Mesendoderm (in vitro differentiated cells): Measurements from ENCODE around the gene MKNK1.

Experiments used
- DNase-seq: peaks from one replicate; pipeline ENCODE4 v3.0.0; 2013
- H2AK5ac ChIP-seq: 2 replicates; pipeline ENCODE4 v1.6.1; 2013; ENCODE audit warnings: low read length, inconsistent platforms
- H2BK120ac ChIP-seq: 2 replicates; pipeline ENCODE4 v1.6.1; 2013; ENCODE audit warnings: low read depth, mild to moderate bottlenecking, low read length, moderate library complexity, mixed read lengths
- H2BK15ac ChIP-seq: replicated peaks from 2 replicates; pipeline ENCODE4 v1.6.1; 2013; ENCODE audit warnings: low read depth, mild to moderate bottlenecking, moderate library complexity
- H2BK5ac ChIP-seq: 2 replicates; pipeline ENCODE4 v1.6.1; 2013; ENCODE audit warnings: low read length, inconsistent platforms
- H3K18ac ChIP-seq: 2 replicates; pipeline ENCODE4 v1.6.1; 2013; ENCODE audit warnings: mild to moderate bottlenecking, low read length, mixed read lengths
- H3K23ac ChIP-seq: one replicate; pipeline ENCODE4 v1.6.1; 2013; ENCODE audit warnings: low read length
- H3K27ac ChIP-seq: 2 replicates; pipeline ENCODE4 v1.5.1; 2013; ENCODE audit warnings: low read depth, mild to moderate bottlenecking, inconsistent platforms, low read length, moderate library complexity
- H3K27me3 ChIP-seq: 2 replicates; pipeline ENCODE4 v1.6.1; 2013; ENCODE audit warnings: low read length, control low read depth, mild to moderate bottlenecking, inconsistent platforms; ENCODE audit not compliant: insufficient read depth, poor library complexity
- H3K36me3 ChIP-seq: 2 replicates; pipeline ENCODE4 v1.6.1; 2013; ENCODE audit warnings: low read length, inconsistent platforms; ENCODE audit not compliant: control insufficient read depth, insufficient read depth
- H3K4ac ChIP-seq: one replicate; pipeline ENCODE4 v1.6.1; 2013; ENCODE audit warnings: low read depth, mild to moderate bottlenecking, low read length, moderate library complexity
- H3K4me1 ChIP-seq: 2 replicates; pipeline ENCODE4 v1.6.1; 2013; ENCODE audit warnings: low read depth, low read length, inconsistent platforms; ENCODE audit not compliant: control insufficient read depth
- H3K4me2 ChIP-seq: 2 replicates; pipeline ENCODE4 v1.6.1; 2013; ENCODE audit warnings: low read length
- H3K4me3 ChIP-seq: 2 replicates; pipeline ENCODE4 v1.5.1; 2013; ENCODE audit warnings: mild to moderate bottlenecking, low read length
- H3K56ac ChIP-seq: one replicate; pipeline ENCODE4 v1.6.1; 2013; ENCODE audit warnings: low read length
- H3K79me1 ChIP-seq: 2 replicates; pipeline ENCODE4 v1.6.1; 2013; ENCODE audit warnings: low read length, inconsistent platforms
- H3K79me2 ChIP-seq: 2 replicates; pipeline ENCODE4 v1.6.1; 2013; ENCODE audit warnings: mild to moderate bottlenecking, low read length; ENCODE audit not compliant: control insufficient read depth, insufficient read depth
- H3K9ac ChIP-seq: 2 replicates; pipeline ENCODE4 v1.6.1; 2013; ENCODE audit warnings: low read length, inconsistent platforms
- H4K5ac ChIP-seq: one replicate; pipeline ENCODE4 v1.6.1; 2013; ENCODE audit warnings: low read length
- H4K8ac ChIP-seq: one replicate; pipeline ENCODE4 v1.6.1; 2013; ENCODE audit warnings: low read depth, mild to moderate bottlenecking, control low read depth, low read length, moderate library complexity
- WGBS: extraction: QIAGEN DNeasy Blood & Tissue Kit; methylation state at CpG from one replicate; pipeline ENCODE4 v1.1.7; 2013; ENCODE audit warnings: low lambda C conversion rate, missing lambda C conversion rate; ENCODE audit not compliant: insufficient coverage; ENCODE audit errors: extremely low coverage; 5-methylcytosine and 5-hydroxymethylcytosine counted together

The MKNK1 gene

DNA sequence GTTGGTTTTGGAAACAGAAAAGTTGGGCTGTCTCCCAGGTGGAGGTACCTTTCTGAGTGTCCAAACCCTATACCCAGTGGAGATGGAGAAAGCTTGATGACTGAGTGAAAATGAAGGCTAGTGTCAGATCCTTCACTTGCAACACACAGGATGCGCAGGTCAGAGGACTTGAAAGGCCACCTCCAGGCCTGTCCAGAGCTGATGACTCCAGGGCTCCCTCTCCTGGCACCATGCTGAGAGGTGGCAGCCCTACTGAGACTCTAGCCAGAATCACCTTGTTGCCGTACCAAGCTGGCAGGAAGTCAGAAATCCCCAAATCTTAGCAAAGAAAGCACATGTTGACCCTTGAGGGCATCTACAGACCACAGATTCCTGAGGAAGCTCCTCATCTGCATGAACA lies 69.0 kb downstream of the MKNK1 start:
- Histone ChIP-seq H3K18ac (no peak overlapping the region), H2BK15ac (no peak overlapping the region), H4K5ac (no peak overlapping the region), H3K23ac (no peak overlapping the region), H3K56ac (no peak overlapping the region), H3K4ac (no peak overlapping the region), H3K36me3 (no peaks in the 10 kb centered on the region), H3K27me3 (peaks cover 31% of the 10 kb centered on the region), H3K4me1 (peaks cover 4% of the 10 kb centered on the region), H3K79me2 (no peaks in the 10 kb centered on the region), H2BK120ac (no peak overlapping the region), H3K79me1 (no peaks in the 10 kb centered on the region), H3K9ac (no peak overlapping the region), H2AK5ac (no peak overlapping the region), H3K27ac (no peak overlapping the region), H3K4me3 (no peak overlapping the region), H4K8ac (no peak overlapping the region), H2BK5ac (no peak overlapping the region), H3K4me2 (no peak overlapping the region)
- no CpG with 5 or more reads among the region's 2 CpGs for WGBS
- DNase-seq: no peak

DNA sequence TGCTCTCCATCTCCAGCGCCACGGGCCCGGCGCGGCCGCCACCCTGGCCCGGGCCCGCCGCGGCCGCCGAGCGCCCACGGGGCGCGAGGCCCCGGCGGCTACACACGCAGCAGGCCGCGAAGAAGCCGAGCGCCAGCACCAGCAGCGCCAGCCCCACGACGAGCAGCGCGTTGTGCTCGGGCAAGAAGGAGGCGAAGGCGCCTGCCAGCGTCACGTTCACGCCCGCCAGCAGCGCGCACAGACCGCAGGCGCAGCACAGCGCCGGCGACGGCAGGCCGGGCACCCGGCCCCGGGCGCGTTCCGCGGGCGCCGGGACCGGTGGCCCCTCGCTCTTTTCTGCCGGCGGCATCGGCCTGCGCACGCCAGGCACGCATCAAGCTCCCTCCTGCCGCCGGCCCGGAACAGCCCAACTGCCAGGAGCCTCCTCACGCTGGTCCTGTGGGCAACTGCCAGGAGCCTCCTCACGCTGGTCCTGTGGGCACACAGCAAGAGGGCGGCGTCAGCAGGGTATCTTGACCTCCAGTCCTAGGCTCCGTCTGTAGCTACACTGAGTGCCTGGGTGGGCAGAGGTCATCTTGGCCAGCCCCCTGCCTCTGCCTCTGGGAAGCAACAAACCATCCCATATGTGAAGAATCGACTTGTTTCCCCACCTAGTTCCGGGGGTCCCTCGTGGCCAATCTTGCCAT lies 70.7 kb downstream of the MKNK1 start:
- Histone ChIP-seq H3K4me3 (no peak overlapping the region), H3K4me1 (peaks cover 4% of the 10 kb centered on the region), H3K4me2 (peak overlapping the region; percentile 62), H4K8ac (no peak overlapping the region), H3K27me3 (peaks cover 31% of the 10 kb centered on the region), H2BK5ac (no peak overlapping the region), H3K9ac (peak overlapping the region; percentile 62), H3K23ac (peak overlapping the region; percentile 10), H2BK15ac (no peak overlapping the region), H3K27ac (no peak overlapping the region), H2AK5ac (no peak overlapping the region), H3K18ac (no peak overlapping the region), H3K79me1 (no peaks in the 10 kb centered on the region), H3K56ac (peak overlapping the region; percentile 82), H4K5ac (no peak overlapping the region), H3K36me3 (no peaks in the 10 kb centered on the region), H3K79me2 (no peaks in the 10 kb centered on the region), H3K4ac (no peak overlapping the region), H2BK120ac (no peak overlapping the region)
- no peak for DNase-seq
- no CpG with 5 or more reads among the region's 71 CpGs for WGBS

DNA sequence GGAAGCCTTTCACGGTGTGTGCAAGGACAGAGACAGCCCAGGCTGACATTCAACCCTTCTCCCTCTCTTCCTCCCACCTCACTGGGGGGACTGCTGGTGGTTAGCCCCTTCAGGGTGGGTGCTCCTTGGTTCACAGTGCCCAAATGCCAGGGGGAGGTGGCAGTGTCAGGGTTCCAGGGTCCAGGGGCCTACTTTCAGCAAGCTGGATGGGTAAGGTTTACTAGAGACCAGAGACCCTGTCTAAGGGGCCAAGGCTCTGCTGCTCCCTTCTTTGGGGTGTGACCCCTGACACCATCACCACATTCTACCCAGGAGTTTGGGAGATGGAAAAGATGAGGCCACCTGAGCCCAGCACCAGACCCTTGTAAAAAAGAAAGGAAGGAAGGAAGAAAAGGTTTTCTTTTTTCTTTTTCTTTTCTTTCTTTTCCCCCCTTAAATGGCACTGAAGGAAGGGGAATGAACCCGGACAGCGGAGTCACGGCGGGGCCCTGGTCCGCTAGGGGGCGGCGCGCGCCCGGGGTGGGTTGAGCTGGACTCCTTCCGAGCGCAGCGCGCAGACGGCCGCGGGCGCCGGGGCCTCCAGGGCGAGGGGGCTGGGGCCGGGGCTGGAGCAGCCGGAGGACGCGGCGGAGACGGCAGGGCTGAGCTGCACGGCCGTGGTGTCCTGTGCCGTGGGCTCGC lies 71.4 kb downstream of the MKNK1 start:
- Histone ChIP-seq H3K4me3 (no peak overlapping the region), H2AK5ac (no peak overlapping the region)

DNA sequence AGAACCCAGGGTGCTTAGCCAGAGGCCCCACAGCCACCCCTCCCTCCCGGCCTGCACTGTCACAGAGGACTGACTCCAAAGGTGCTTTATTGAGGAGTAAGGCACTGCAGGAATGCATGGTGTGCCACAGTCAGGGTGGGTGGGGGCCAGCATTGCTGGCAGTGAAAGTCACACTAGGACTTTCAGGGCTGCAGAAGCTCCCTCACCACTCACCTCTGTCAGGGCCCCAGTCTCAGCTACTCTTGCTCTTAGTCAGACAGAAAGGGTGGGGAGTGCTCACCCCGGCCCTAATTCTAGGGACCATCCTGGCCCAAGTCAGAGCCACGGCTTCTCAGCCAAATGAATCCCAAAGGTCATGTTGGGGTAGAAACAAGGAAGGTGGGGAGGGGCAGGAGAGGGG lies 72.0 kb downstream of the MKNK1 start:
- peaks cover 31% of the 10 kb centered on the region for H3K27me3 ChIP-seq
- no peak overlapping the region for H3K18ac ChIP-seq

More for the DNA sequence above, 71.4 kb downstream of the MKNK1 start:
- peaks cover 4% of the 10 kb centered on the region for H3K4me1 ChIP-seq
- H3K27ac ChIP-seq: no peak overlapping the region
- H3K9ac ChIP-seq: peak overlapping the region; percentile 62
- peak overlapping the region; percentile 62 for H3K4me2 ChIP-seq
- no peaks in the 10 kb centered on the region for H3K79me2 ChIP-seq
- no peak overlapping the region for H2BK5ac ChIP-seq
- DNase-seq: peak; percentile 65
- no peak overlapping the region for H2BK15ac ChIP-seq
- H4K5ac ChIP-seq: no peak overlapping the region
- H3K79me1 ChIP-seq: no peaks in the 10 kb centered on the region
- H4K8ac ChIP-seq: no peak overlapping the region
- no peaks in the 10 kb centered on the region for H3K36me3 ChIP-seq
- H3K18ac ChIP-seq: no peak overlapping the region
- no CpG with 5 or more reads among the region's 31 CpGs for WGBS
- no peak overlapping the region for H2BK120ac ChIP-seq
- no peak overlapping the region for H3K4ac ChIP-seq
- H3K23ac ChIP-seq: no peak overlapping the region
- H3K27me3 ChIP-seq: peaks cover 31% of the 10 kb centered on the region
- peak overlapping the region; percentile 82 for H3K56ac ChIP-seq

DNA sequence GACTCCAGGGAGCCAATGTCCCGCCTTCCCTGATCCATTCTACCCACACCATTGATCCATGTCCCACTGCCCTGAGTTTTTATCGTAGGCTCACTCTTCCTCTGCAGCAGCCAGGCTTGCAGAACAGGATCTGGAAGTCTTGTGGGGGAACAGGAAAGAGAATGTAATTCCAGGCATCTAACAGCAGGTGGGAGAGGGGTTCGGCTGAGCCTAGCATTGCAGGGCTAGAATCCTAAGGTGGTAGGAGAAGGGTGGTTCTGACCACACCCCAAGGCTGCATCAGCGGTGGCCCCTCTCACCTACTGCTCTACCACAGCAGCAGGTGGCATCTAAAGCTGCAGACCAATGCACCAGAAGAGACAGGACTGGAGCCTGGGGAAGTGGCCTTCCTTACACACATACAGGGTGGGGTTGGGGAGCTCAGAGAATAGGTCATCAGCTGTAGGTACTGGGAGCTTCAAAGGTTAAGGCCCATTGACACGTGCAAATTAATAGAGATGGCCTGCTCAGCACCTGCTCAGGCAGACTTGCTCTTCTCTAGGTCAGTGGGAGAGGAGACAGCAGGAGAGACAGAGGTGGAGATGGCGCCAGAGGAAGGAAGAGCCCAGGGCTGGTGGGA lies 73.2 kb downstream of the MKNK1 start:
- peak overlapping the region; percentile 1 for H3K9ac ChIP-seq
- no peak overlapping the region for H3K4me3 ChIP-seq
- H3K4me2 ChIP-seq: no peak overlapping the region
- H4K5ac ChIP-seq: no peak overlapping the region
- H3K27me3 ChIP-seq: peaks cover 31% of the 10 kb centered on the region
- H3K18ac ChIP-seq: no peak overlapping the region
- H3K23ac ChIP-seq: no peak overlapping the region
- peak; percentile 75 for DNase-seq
- no peak overlapping the region for H2AK5ac ChIP-seq
- no peaks in the 10 kb centered on the region for H3K79me2 ChIP-seq
- no peak overlapping the region for H3K4ac ChIP-seq
- H2BK5ac ChIP-seq: no peak overlapping the region
- no peaks in the 10 kb centered on the region for H3K36me3 ChIP-seq
- H3K79me1 ChIP-seq: no peaks in the 10 kb centered on the region
- no peak overlapping the region for H4K8ac ChIP-seq
- WGBS: no CpG with 5 or more reads among the region's 6 CpGs
- H3K27ac ChIP-seq: no peak overlapping the region
- H3K56ac ChIP-seq: no peak overlapping the region
- H3K4me1 ChIP-seq: peaks cover 8% of the 10 kb centered on the region
- no peak overlapping the region for H2BK120ac ChIP-seq
- no peak overlapping the region for H2BK15ac ChIP-seq

More for the DNA sequence above, 72.0 kb downstream of the MKNK1 start:
- Histone ChIP-seq H4K5ac (no peak overlapping the region), H3K23ac (no peak overlapping the region), H3K4me2 (no peak overlapping the region), H4K8ac (no peak overlapping the region), H2AK5ac (no peak overlapping the region), H3K79me2 (no peaks in the 10 kb centered on the region), H2BK5ac (no peak overlapping the region), H3K4me1 (peaks cover 4% of the 10 kb centered on the region), H3K9ac (no peak overlapping the region), H3K27ac (no peak overlapping the region), H3K4me3 (no peak overlapping the region), H3K79me1 (no peaks in the 10 kb centered on the region), H2BK15ac (no peak overlapping the region), H3K4ac (no peak overlapping the region), H2BK120ac (no peak overlapping the region), H3K56ac (no peak overlapping the region), H3K36me3 (no peaks in the 10 kb centered on the region)
- WGBS: no CpG with 5 or more reads among the region's 3 CpGs
- DNase-seq: no peak
